Limb (tissue), 2 donors: Measurements from ENCODE around the gene TOLLIP.
"Not testable (repeated sequence)": the region's sequence is repeated elsewhere in the genome, so short reads cannot be mapped to it uniquely, and the experiment has no call there.

ENCODE experiments used
- DNase-seq, 2 donors: peaks; one replicate each; pipeline ENCODE4 v3.0.0-alpha.2; 2016; ENCODE audit errors: extremely low spot score in 2 of 2

Gene TOLLIP

GRCh38 chr11:1283091-1283511, 26.3 kb downstream of the TOLLIP start:
- no peak for DNase-seq

GRCh38 chr11:1281974-1282365, 27.5 kb downstream of the TOLLIP start:
- DNase-seq: no peak

- no peak for DNase-seq
Measured at GRCh38 chr11:1281326-1281973, 28.0 kb downstream of the TOLLIP start.

- no peak for DNase-seq
Measured at GRCh38 chr11:1280116-1281035, 29.1 kb downstream of the TOLLIP start.

GRCh38 chr11:1279674-1280055, 29.8 kb downstream of the TOLLIP start:
- DNase-seq: no peak

GRCh38 chr11:1278766-1279673, 30.4 kb downstream of the TOLLIP start:
- DNase-seq: no peak

GRCh38 chr11:1277936-1278512, 31.4 kb downstream of the TOLLIP start:
- DNase-seq: no peak

GRCh38 chr11:1276866-1277615, 32.4 kb downstream of the TOLLIP start:
- DNase-seq: no peak

GRCh38 chr11:1276041-1276790, 33.2 kb downstream of the TOLLIP start:
- DNase-seq: no peak

GRCh38 chr11:1275021-1275420, 34.4 kb downstream of the TOLLIP start:
- no peak for DNase-seq

- DNase-seq: no peak
Measured at GRCh38 chr11:1274501-1274900, 34.9 kb downstream of the TOLLIP start.

GRCh38 chr11:1272531-1272930, 36.9 kb downstream of the TOLLIP start:
- DNase-seq: no peak

GRCh38 chr11:1271927-1272326, 37.5 kb downstream of the TOLLIP start:
- no peak for DNase-seq

- DNase-seq: no peak
Measured at GRCh38 chr11:1271406-1271805, 38.0 kb downstream of the TOLLIP start.

GRCh38 chr11:1271002-1271401, 38.4 kb downstream of the TOLLIP start:
- DNase-seq: no peak

- DNase-seq: no peak
Measured at GRCh38 chr11:1270476-1270875, 39.0 kb downstream of the TOLLIP start.

- no peak for DNase-seq
Measured at GRCh38 chr11:1269957-1270356, 39.5 kb downstream of the TOLLIP start.

GRCh38 chr11:1267441-1268100, 41.9 kb downstream of the TOLLIP start:
- no peak for DNase-seq

GRCh38 chr11:1266976-1267375, 42.5 kb downstream of the TOLLIP start:
- not testable (repeated sequence) for DNase-seq
